GM23248 (cell line): ENCODE results near the gene TPRG1L. TPM values are rescaled to one million over a fixed set of nuclear protein-coding genes. Genes with fewer than 3 reads are reported as not detected.
A peak's percentile ranks its signal among the peaks of the same experiment; 100 is the strongest.

ENCODE experiments used
- DNase-seq: peaks from one replicate; pipeline ENCODE4 v3.0.0-alpha.2; 2015
- H2AFZ ChIP-seq: fragments of 200-600 bp; sonication (generic); 2 replicates; pipeline ENCODE4 v1.6.1; 2016; ENCODE audit warnings: antibody characterized with exemption
- H3F3A ChIP-seq: fragments of 200-600 bp; sonication (generic); 2 replicates; pipeline ENCODE4 v1.6.1; 2016; ENCODE audit warnings: mild to moderate bottlenecking, antibody characterized with exemption, mixed run types; ENCODE audit not compliant: insufficient read depth
- H3K27ac ChIP-seq: fragments of 200-600 bp; sonication (generic); 2 replicates; pipeline ENCODE4 v1.5.1; 2016; ENCODE audit warnings: mild to moderate bottlenecking
- H3K27me3 ChIP-seq: fragments of 200-600 bp; sonication (generic); replicated peaks from 2 replicates; pipeline ENCODE4 v1.6.1; 2016; ENCODE audit warnings: mild to moderate bottlenecking; ENCODE audit not compliant: insufficient read depth
- H3K36me3 ChIP-seq: fragments of 200-600 bp; sonication (generic); 2 replicates; pipeline ENCODE4 v1.6.1; 2016; ENCODE audit warnings: low read depth, mild to moderate bottlenecking
- H3K4me1 ChIP-seq: fragments of 200-600 bp; sonication (generic); 2 replicates; pipeline ENCODE4 v1.6.1; 2016; ENCODE audit warnings: mild to moderate bottlenecking; ENCODE audit not compliant: insufficient read depth
- H3K4me2 ChIP-seq: fragments of 200-600 bp; sonication (generic); one replicate; pipeline ENCODE4 v1.6.1; 2016; ENCODE audit warnings: mild to moderate bottlenecking; ENCODE audit not compliant: unreplicated experiment
- H3K4me3 ChIP-seq: fragments of 200-600 bp; sonication (generic); 2 replicates; pipeline ENCODE4 v1.5.1; 2016; ENCODE audit warnings: mild to moderate bottlenecking
- H3K79me2 ChIP-seq: fragments of 200-600 bp; sonication (generic); 2 replicates; pipeline ENCODE4 v1.6.1; 2016; ENCODE audit warnings: mild to moderate bottlenecking; ENCODE audit not compliant: insufficient read depth
- H3K9ac ChIP-seq: fragments of 200-600 bp; sonication (generic); 2 replicates; pipeline ENCODE4 v1.6.1; 2016; ENCODE audit warnings: mild to moderate bottlenecking
- H3K9me2 ChIP-seq: fragments of 200-600 bp; sonication (generic); 2 replicates; pipeline ENCODE4 v1.6.1; 2016; ENCODE audit warnings: mixed run types, mild to moderate bottlenecking, moderate library complexity; ENCODE audit not compliant: insufficient read depth
- H3K9me3 ChIP-seq: fragments of 200-600 bp; sonication (generic); one replicate; pipeline ENCODE4 v1.6.1; 2017; ENCODE audit warnings: low read depth
- H4K20me1 ChIP-seq: fragments of 200-600 bp; sonication (generic); 2 replicates; pipeline ENCODE4 v1.6.0; 2016; ENCODE audit not compliant: insufficient read depth
- EZH2 ChIP-seq: fragments of 200-600 bp; sonication (generic); IDR thresholded peaks from 2 replicates; pipeline ENCODE4 v1.6.1; 2018; ENCODE audit warnings: antibody characterized with exemption, mild to moderate bottlenecking; ENCODE audit not compliant: insufficient read depth, poor library complexity, severe bottlenecking
- EZH2phosphoT487 ChIP-seq: fragments of 200-600 bp; sonication (generic); IDR thresholded peaks from 2 replicates; pipeline ENCODE4 v1.6.1; 2018; ENCODE audit warnings: antibody characterized with exemption, moderate library complexity, mild to moderate bottlenecking, low read depth; ENCODE audit not compliant: insufficient read depth
- WGBS, 2 experiments: methylation state at CpG; one replicate each; pipeline ENCODE4 v1.1.6; 2015 to 2017; ENCODE audit warnings: low lambda C conversion rate in 2 of 2, low coverage in 1 of 2; ENCODE audit errors: missing lambda C conversion rate in 2 of 2; 5-methylcytosine and 5-hydroxymethylcytosine counted together
- in situ Hi-C: fragments of 300-500 bp; cut with MboI; formaldehyde crosslinking; loops from 2 replicates; pipeline ENCODE4 v1.15.0; 2020
- polyA plus RNA-seq: library from polyadenylated mRNA; unstranded; fragments of >200 nt; fragmentation: Nextera tagmentation; extraction: Ambion mirVana; gene quantifications from 2 replicates; pipeline ENCODE4 v1.2.1, GENCODE V29; 2016
- total RNA-seq: library from RNA; depleted of rRNA; stranded (reverse); fragments of >200 nt; shearing (Covaris generic); gene quantifications from 2 replicates; pipeline ENCODE4 v1.2.3, GENCODE V29; 2014

The TPRG1L gene
- total and polyA plus RNA-seq, 2 experiments from 2014 or later = 30.7 to 30.9 TPM

GRCh38 chr1:3663999-3664699 lies 39.3 kb downstream of the TPRG1L start:
- 63 to 76% methylated on average over 10 to 14 of the region's 14 CpGs for WGBS, 2 experiments
- H3K27ac ChIP-seq = no peak overlapping the region
- no peak overlapping the region for H2AFZ ChIP-seq
- TF ChIP-seq EZH2phosphoT487 (no peak), EZH2 (no peak)
- no peak overlapping the region for H3K9ac ChIP-seq
- H3K4me2 ChIP-seq = no peak overlapping the region
- H3K4me1 ChIP-seq = no peaks in the 10 kb centered on the region
- H3K79me2 ChIP-seq = no peaks in the 10 kb centered on the region
- H3K9me2 ChIP-seq = no peaks in the 10 kb centered on the region
- no peak for DNase-seq
- H3K9me3 ChIP-seq = no peaks in the 10 kb centered on the region
- H3K36me3 ChIP-seq = no peaks in the 10 kb centered on the region
- H4K20me1 ChIP-seq = no peaks in the 10 kb centered on the region
- H3K4me3 ChIP-seq = no peak overlapping the region
- peaks cover 7% of the 10 kb centered on the region; the same call in 1 of the 2 replicates for H3K27me3 ChIP-seq
- H3F3A ChIP-seq = no peaks in the 10 kb centered on the region
- in situ Hi-C loops = no loop called here

GRCh38 chr1:3664700-3665375 lies 40.0 kb downstream of the TPRG1L start:
- Histone ChIP-seq H3K36me3 (no peaks in the 10 kb centered on the region), H3K9me2 (no peaks in the 10 kb centered on the region), H3K4me2 (no peak overlapping the region), H3K27ac (no peak overlapping the region), H3K79me2 (no peaks in the 10 kb centered on the region), H3K4me1 (no peaks in the 10 kb centered on the region), H3K9ac (no peak overlapping the region), H3K27me3 (peaks cover 6% of the 10 kb centered on the region; the same call in 1 of the 2 replicates), H3F3A (no peaks in the 10 kb centered on the region), H3K4me3 (no peak overlapping the region), H2AFZ (no peak overlapping the region), H4K20me1 (no peaks in the 10 kb centered on the region), H3K9me3 (no peaks in the 10 kb centered on the region)
- no peak for DNase-seq
- TF ChIP-seq EZH2phosphoT487 (no peak), EZH2 (no peak)
- WGBS, 2 experiments = 74% methylated on average over 13 to 14 of the region's 14 CpGs
- in situ Hi-C loops = no loop called here

GRCh38 chr1:3668148-3668547 lies 43.3 kb downstream of the TPRG1L start:
- DNase-seq = no peak
- Histone ChIP-seq H3K9ac (no peak overlapping the region), H3K4me1 (no peaks in the 10 kb centered on the region), H3K79me2 (no peaks in the 10 kb centered on the region), H3K27ac (no peak overlapping the region), H3K27me3 (no peaks in the 10 kb centered on the region; the same call in 1 of the 2 replicates), H3K9me2 (no peaks in the 10 kb centered on the region), H3F3A (no peaks in the 10 kb centered on the region), H3K4me2 (no peak overlapping the region), H3K9me3 (no peaks in the 10 kb centered on the region), H3K36me3 (no peaks in the 10 kb centered on the region), H4K20me1 (no peaks in the 10 kb centered on the region), H2AFZ (no peak overlapping the region), H3K4me3 (no peak overlapping the region)
- 66 to 74% methylated on average over 8 of the region's 8 CpGs for WGBS, 2 experiments
- in situ Hi-C loops = no loop called here
- TF ChIP-seq EZH2 = no peak
- TF ChIP-seq EZH2phosphoT487 = no peak

GRCh38 chr1:3668585-3669300 lies 43.9 kb downstream of the TPRG1L start:
- in situ Hi-C loops = no loop called here
- Histone ChIP-seq H3K27ac (no peak overlapping the region), H4K20me1 (no peaks in the 10 kb centered on the region), H3K9me3 (no peaks in the 10 kb centered on the region), H3K9ac (no peak overlapping the region), H3K4me1 (no peaks in the 10 kb centered on the region), H3K9me2 (no peaks in the 10 kb centered on the region), H3F3A (no peaks in the 10 kb centered on the region), H3K4me2 (no peak overlapping the region), H3K4me3 (no peak overlapping the region), H3K27me3 (no peaks in the 10 kb centered on the region; the same call in 1 of the 2 replicates), H3K79me2 (no peaks in the 10 kb centered on the region), H2AFZ (no peak overlapping the region), H3K36me3 (no peaks in the 10 kb centered on the region)
- WGBS, 2 experiments = 13 to 17% methylated on average over 28 of the region's 30 CpGs
- TF ChIP-seq EZH2phosphoT487 = no peak
- peak; percentile 59 for DNase-seq
